ENCODE data around the gene NEFH.

DNA sequence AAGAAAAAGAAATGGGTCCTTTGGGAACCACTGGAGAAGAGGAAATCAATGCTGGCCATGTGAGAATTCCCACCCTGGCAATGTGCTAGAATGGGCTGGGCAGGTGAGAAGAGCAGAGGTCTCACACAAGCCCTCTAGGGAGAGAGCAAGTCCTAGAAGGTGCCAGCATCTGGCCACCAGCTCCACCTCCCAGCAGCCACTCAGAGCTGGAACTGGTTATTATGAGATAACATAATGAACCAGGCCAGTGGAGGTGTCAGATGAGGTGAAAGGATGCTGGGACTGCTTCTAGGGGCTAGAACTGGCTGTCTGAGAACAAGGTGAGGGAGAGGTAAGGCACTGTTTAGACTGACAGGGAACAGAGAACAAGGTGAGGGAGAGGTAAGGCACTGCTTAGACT lies 29.3 kb downstream of the NEFH start:
- TF ChIP-seq TAF1 (IDR thresholded peaks at IDR 0.05; ENCODE audit: borderline replicate concordance, insufficient read depth, low read length) (no peak), REST (IDR thresholded peaks at IDR 0.05; ENCODE audit: insufficient read depth in 1 of 2, low read depth in 2 of 2, low read length in 2 of 2) (no peak)
